H1 (cell line): ENCODE measurements around the gene SNRPA1. TPM values are rescaled to one million over a fixed set of nuclear protein-coding genes. Genes with fewer than 3 reads are reported as not detected.

Experiments used
- CTCF ChIA-PET: fragments of 300-600 bp; sonication (Branson Sonifier 250); formaldehyde crosslinking; loops from one replicate; lab custom pipeline; 2021; ENCODE audit not compliant: partially characterized antibody; lab: Charles Lee
- POLR2A ChIA-PET: fragments of 300-600 bp; sonication (Branson Sonifier 250); formaldehyde crosslinking; loops from one replicate; lab custom pipeline; 2021; ENCODE audit warnings: inconsistent platforms; ENCODE audit not compliant: partially characterized antibody; lab: Charles Lee
- DNase-seq, 2 experiments: peaks; one replicate each; pipeline versions ENCODE4 v3.0.0 to v3.0.0-alpha.2; 2010 to 2022; ENCODE audit warnings: low spot score in 2 of 2, low read depth in 1 of 2, mixed read lengths in 1 of 2
- FAIRE-seq: peaks from 2 replicates; lab custom pipeline; 2011; peaks lifted over from hg19 to GRCh38; lab: Jason Lieb, UNC
- H2AFZ ChIP-seq: 2 replicates; pipeline ENCODE4 v1.8.1; 2012; ENCODE audit warnings: low read length, inconsistent platforms
- H2AK5ac ChIP-seq: 2 replicates; pipeline ENCODE4 v1.6.1; 2013; ENCODE audit warnings: low read depth, low read length
- H2BK120ac ChIP-seq: replicated peaks from 2 replicates; pipeline ENCODE3; 2013; ENCODE audit warnings: low read depth, low read length, inconsistent platforms
- H2BK12ac ChIP-seq: 2 replicates; pipeline ENCODE4 v1.6.1; 2013; ENCODE audit warnings: low read depth, low read length
- H2BK15ac ChIP-seq: 2 replicates; pipeline ENCODE4 v1.6.1; 2013; ENCODE audit warnings: low read length
- H2BK20ac ChIP-seq: 2 replicates; pipeline ENCODE4 v1.6.1; 2013; ENCODE audit warnings: low read length
- H2BK5ac ChIP-seq: 2 replicates; pipeline ENCODE4 v1.6.1; 2013; ENCODE audit warnings: low read depth, low read length
- H3K14ac ChIP-seq: 2 replicates; pipeline ENCODE4 v1.6.1; 2013; ENCODE audit warnings: inconsistent platforms; ENCODE audit not compliant: insufficient read length
- H3K18ac ChIP-seq: 2 replicates; pipeline ENCODE4 v1.6.1; 2013; ENCODE audit warnings: low read length; ENCODE audit errors: extremely low read depth
- H3K23ac ChIP-seq: 2 replicates; pipeline ENCODE4 v1.6.1; 2013; ENCODE audit warnings: inconsistent platforms; ENCODE audit not compliant: insufficient read length
- H3K23me2 ChIP-seq: 2 replicates; pipeline ENCODE4 v1.6.1; 2013; ENCODE audit warnings: low read depth, low read length
- H3K27ac ChIP-seq: 2 replicates; pipeline ENCODE4 v1.6.1; 2011; ENCODE audit warnings: low read depth, low read length, inconsistent platforms
- H3K27me3 ChIP-seq, 4 experiments: replicated peaks in 1 of 4; 1 replicate in 1 of 4; 2 replicates in 3 of 4; pipeline versions ENCODE4 v1.6.1 to v1.8.1; 2011 to 2013; ENCODE audit warnings: low read length in 3 of 4, mild to moderate bottlenecking in 3 of 4, inconsistent platforms in 2 of 4, mixed read lengths in 2 of 4, moderate library complexity in 1 of 4; ENCODE audit not compliant: control insufficient read depth in 3 of 4, insufficient read depth in 3 of 4; ENCODE audit errors: extremely low read depth in 1 of 4
- H3K36me3 ChIP-seq, 4 experiments: 2 replicates each; pipeline versions ENCODE4 v1.6.1 to v1.8.1; 2011 to 2013; ENCODE audit warnings: mild to moderate bottlenecking in 4 of 4, low read length in 3 of 4, moderate library complexity in 2 of 4, control low read depth in 1 of 4, inconsistent platforms in 1 of 4; ENCODE audit not compliant: insufficient read depth in 4 of 4, control insufficient read depth in 2 of 4
- H3K4ac ChIP-seq: replicated peaks from 2 replicates; pipeline ENCODE3; 2013; ENCODE audit warnings: low read length, low read depth, mixed read lengths, inconsistent platforms; ENCODE audit not compliant: insufficient read length
- H3K4me1 ChIP-seq, 4 experiments: replicated peaks in 1 of 4; 1 replicate in 1 of 4; 2 replicates in 3 of 4; pipeline versions ENCODE4 v1.6.1 to v1.8.1; 2011 to 2013; ENCODE audit warnings: low read length in 3 of 4, inconsistent platforms in 2 of 4, mixed read lengths in 1 of 4; ENCODE audit not compliant: insufficient read depth in 4 of 4, control insufficient read depth in 3 of 4
- H3K4me2 ChIP-seq, 2 experiments: 2 replicates each; pipeline versions ENCODE4 v1.6.1 to v1.8.1; 2011 to 2013; ENCODE audit warnings: low read depth in 2 of 2, low read length in 2 of 2, control low read depth in 1 of 2, inconsistent platforms in 1 of 2, mild to moderate bottlenecking in 1 of 2; ENCODE audit not compliant: insufficient read depth in 1 of 2
- H3K4me3 ChIP-seq, 4 experiments: fragments of 200-600, 300-600 bp in 1 of 4; sonication (generic), shearing (Covaris generic), sonication (Bioruptor Twin) in 1 of 4; 2 replicates each; pipeline versions ENCODE4 v1.5.1 to v1.8.1; 2011 to 2016; ENCODE audit warnings: low read length in 4 of 4, low read depth in 3 of 4, control low read depth in 2 of 4, inconsistent platforms in 2 of 4, mild to moderate bottlenecking in 2 of 4, mixed read lengths in 1 of 4, moderate library complexity in 1 of 4; ENCODE audit not compliant: insufficient read depth in 2 of 4; ENCODE audit errors: extremely low read depth in 1 of 4
- H3K56ac ChIP-seq: replicated peaks from 2 replicates; pipeline ENCODE3; 2013; ENCODE audit warnings: low read depth, mild to moderate bottlenecking, mixed read lengths, low read length, inconsistent platforms; ENCODE audit not compliant: insufficient read length
- H3K79me1 ChIP-seq: 2 replicates; pipeline ENCODE4 v1.6.1; 2013; ENCODE audit warnings: low read depth, low read length, control low read depth
- H3K79me2 ChIP-seq, 2 experiments: 2 replicates each; pipeline versions ENCODE4 v1.6.1 to v1.8.1; 2012 to 2013; ENCODE audit warnings: low read length in 2 of 2, mild to moderate bottlenecking in 2 of 2, inconsistent platforms in 1 of 2; ENCODE audit not compliant: insufficient read depth in 2 of 2, control insufficient read depth in 1 of 2
- H3K9ac ChIP-seq, 4 experiments: replicated peaks in 1 of 4; 1 replicate in 1 of 4; 2 replicates in 3 of 4; pipeline versions ENCODE4 v1.6.1 to v1.8.1; 2011 to 2013; ENCODE audit warnings: low read depth in 3 of 4, low read length in 3 of 4, control low read depth in 2 of 4, mild to moderate bottlenecking in 2 of 4, moderate library complexity in 2 of 4, inconsistent platforms in 1 of 4; ENCODE audit errors: extremely low read depth in 1 of 4
- H3K9me3 ChIP-seq, 2 experiments: 2 replicates each; pipeline versions ENCODE4 v1.6.1 to v1.8.1; 2012 to 2013; ENCODE audit warnings: mild to moderate bottlenecking in 2 of 2, moderate library complexity in 2 of 2, control low read depth in 1 of 2, inconsistent platforms in 1 of 2, low read depth in 1 of 2, low read length in 1 of 2, mixed read lengths in 1 of 2; ENCODE audit not compliant: insufficient read depth in 2 of 2
- H4K20me1 ChIP-seq, 2 experiments: replicated peaks in 1 of 2; 2 replicates each; pipeline versions ENCODE3 to v1.8.1; 2011 to 2013; ENCODE audit warnings: inconsistent platforms in 2 of 2, low read length in 2 of 2, mild to moderate bottlenecking in 1 of 2; ENCODE audit not compliant: insufficient read depth in 2 of 2, control insufficient read depth in 1 of 2
- H4K5ac ChIP-seq: 2 replicates; pipeline ENCODE4 v1.6.1; 2013; ENCODE audit warnings: low read length, low read depth, mixed read lengths, inconsistent platforms; ENCODE audit not compliant: insufficient read length
- H4K8ac ChIP-seq: 2 replicates; pipeline ENCODE4 v1.8.0; 2013; ENCODE audit warnings: mild to moderate bottlenecking, moderate library complexity, low read length, inconsistent platforms; ENCODE audit not compliant: insufficient read depth; ENCODE audit errors: extremely low read depth
- H4K91ac ChIP-seq: replicated peaks from 2 replicates; pipeline ENCODE3; 2013; ENCODE audit warnings: low read length, mixed read lengths, inconsistent platforms; ENCODE audit not compliant: insufficient read length
- BCL11A ChIP-seq, 2 experiments: IDR thresholded peaks; one replicate each; pipeline ENCODE4 v1.6.1; 2011; ENCODE audit warnings: low read depth in 2 of 2, low read length in 2 of 2, mild to moderate bottlenecking in 2 of 2
- CBX8 ChIP-seq: fragments of 300-800, 300-1000 bp; sonication (generic); IDR thresholded peaks from 2 replicates; pipeline ENCODE4 v1.7.1; 2016; ENCODE audit warnings: low read depth, low read length, borderline replicate concordance
- CTBP2 ChIP-seq: IDR thresholded peaks from 2 replicates; pipeline ENCODE4 v1.7.0; 2011; ENCODE audit warnings: borderline replicate concordance, mild to moderate bottlenecking, moderate library complexity, mixed read lengths, low read length; ENCODE audit not compliant: insufficient read depth, insufficient read length
- FOSL1 ChIP-seq: IDR thresholded peaks from 2 replicates; pipeline ENCODE4 v1.6.1; 2011; ENCODE audit warnings: mild to moderate bottlenecking, low read depth, low read length, moderate library complexity; ENCODE audit not compliant: insufficient read depth
- KDM5A ChIP-seq: fragments of 200-600 bp; IDR thresholded peaks from 2 replicates; pipeline ENCODE4 v1.7.1; 2012; ENCODE audit warnings: mild to moderate bottlenecking, low read length, inconsistent platforms, mixed read lengths
- MAFK ChIP-seq: IDR thresholded peaks from 2 replicates; pipeline ENCODE4 v1.6.1; 2012; ENCODE audit warnings: low read depth, mild to moderate bottlenecking, improper control_type of control experiment, low read length
- NRF1 ChIP-seq: IDR thresholded peaks from 2 replicates; pipeline ENCODE4 v1.6.1; 2011; ENCODE audit warnings: mild to moderate bottlenecking, low read depth, low read length, improper control_type of control experiment
- POLR2A ChIP-seq, 2 experiments: IDR thresholded peaks; 1 replicate in 1 of 2; 2 replicates in 1 of 2; pipeline ENCODE4 v1.6.1; 2011; ENCODE audit warnings: low read depth in 2 of 2, low read length in 2 of 2, mild to moderate bottlenecking in 2 of 2; ENCODE audit errors: control extremely low read depth in 1 of 2
- RBBP5 ChIP-seq: IDR thresholded peaks from 2 replicates; pipeline ENCODE4 v1.7.1; 2012; ENCODE audit warnings: low read depth, mild to moderate bottlenecking, inconsistent platforms, low read length, moderate library complexity, borderline replicate concordance
- SAP30 ChIP-seq: fragments of 300-600 bp; sonication (generic); IDR thresholded peaks from 2 replicates; pipeline ENCODE4 v1.7.1; 2012; ENCODE audit warnings: low read length, moderate library complexity, mild to moderate bottlenecking, inconsistent platforms; ENCODE audit not compliant: insufficient read depth, insufficient replicate concordance
- SRF ChIP-seq: IDR thresholded peaks from 2 replicates; pipeline ENCODE4 v1.6.1; 2011; ENCODE audit warnings: mild to moderate bottlenecking, low read depth, low read length, moderate library complexity
- TCF12 ChIP-seq: IDR thresholded peaks from 2 replicates; pipeline ENCODE4 v1.6.1; 2011; ENCODE audit warnings: low read depth, mild to moderate bottlenecking, low read length
- WGBS, 2 experiments: shearing (Covaris generic) in 1 of 2; methylation state at CpG; one replicate each; pipeline versions ENCODE4 v1.1.6 to v1.1.7; 2013 to 2015; ENCODE audit warnings: low lambda C conversion rate in 2 of 2, mixed read lengths in 2 of 2, inconsistent platforms in 1 of 2, low coverage in 1 of 2, missing lambda C conversion rate in 1 of 2; ENCODE audit not compliant: insufficient replicate concordance in 2 of 2, insufficient coverage in 1 of 2, insufficient read length in 1 of 2; ENCODE audit errors: extremely low coverage in 1 of 2, missing lambda C conversion rate in 1 of 2; 5-methylcytosine and 5-hydroxymethylcytosine counted together
- polyA plus RNA-seq, 7 experiments: library from polyadenylated mRNA; depleted of rRNA in 3 of 7; stranded (reverse) in 5 of 7; unstranded in 2 of 7; fragments of >200 nt in 5 of 7; fragments of 200-250 nt in 2 of 7; gene quantifications; 1 replicate in 5 of 7; 2 replicates in 1 of 7; 4 replicates in 1 of 7; pipeline versions ENCODE4 v1.2.1 to v1.2.3, GENCODE V29; 2011 to 2013; ENCODE audit warnings: missing spikeins in 2 of 7, mixed read lengths in 2 of 7
- total RNA-seq: library from RNA; stranded (reverse); fragmentation: NEBNext Ultra II Directional; extraction: Animal tissue kit (Norgen Biotek cat#: 25700); gene quantifications from 2 replicates; pipeline ENCODE4 v1.2.1, GENCODE V29; 2021

Gene SNRPA1
- total and polyA plus RNA-seq, 2 of the 8 experiments (the other 6 are each of a cell fraction or from before 2014, with no cell fraction given) = 140 to 221 TPM

DNA sequence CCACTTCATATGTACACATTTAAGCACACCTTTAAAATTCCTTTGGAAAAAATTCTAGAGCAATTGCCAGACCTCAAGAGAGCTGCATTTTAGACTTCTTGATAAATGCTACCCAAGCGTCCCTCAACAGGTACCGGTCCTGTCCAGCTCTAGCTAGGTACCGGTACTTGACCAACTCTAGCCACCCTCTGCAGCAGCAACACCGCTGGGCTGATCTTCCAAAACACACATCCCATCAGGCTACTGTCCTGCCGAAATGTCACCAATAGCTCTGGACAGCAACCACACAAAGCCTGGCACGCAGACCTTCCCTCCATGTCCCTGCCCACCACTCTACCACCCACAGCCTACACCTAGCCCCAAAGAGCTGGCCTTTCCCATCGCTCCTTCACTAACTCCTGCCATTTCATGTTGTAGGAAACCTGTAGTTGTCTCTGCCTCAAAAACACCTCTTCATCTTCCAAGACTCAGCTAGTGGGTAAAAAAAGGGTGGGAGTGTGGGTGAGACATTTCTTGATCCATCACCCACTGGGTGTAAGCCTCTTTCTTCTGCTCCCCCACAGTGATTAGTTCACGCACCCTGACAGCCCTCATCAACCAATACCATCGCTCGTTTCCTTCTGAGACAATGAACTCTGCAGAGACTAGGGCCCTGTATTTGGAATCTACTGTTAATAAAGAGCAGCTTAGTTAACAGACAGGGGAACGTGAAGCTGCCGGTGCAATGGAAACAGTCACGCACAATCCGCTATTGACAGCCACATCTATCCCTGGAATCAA lies 50.0 kb downstream of the SNRPA1 start:
- no peak overlapping the region for H4K91ac ChIP-seq
- no peak overlapping the region for H3K27ac ChIP-seq
- H2BK12ac ChIP-seq = no peak overlapping the region
- H3K4ac ChIP-seq = no peak overlapping the region
- H2AK5ac ChIP-seq = no peak overlapping the region
- H2AFZ ChIP-seq = no peak overlapping the region
- FAIRE-seq (no peak), DNase-seq (no peak)
- H4K8ac ChIP-seq = no peak overlapping the region
- no peak overlapping the region for H3K23ac ChIP-seq
- ChIA-PET POLR2A (interaction anchor here (0.6 to 2.9 kb wide), 7 partner anchors 8 to 136 kb away, joined by 3 to 18 read pairs (median 3); partner anchors contain the start of gene CHSY1), CTCF (interaction anchor here (0.7 to 3.0 kb wide), 22 partner anchors 10 to 331 kb away, joined by 3 to 21 read pairs (median 4); no protein-coding TSS in a partner anchor)
- H3K4me2 ChIP-seq = peak overlapping the region in 1 of 2 experiments; percentile 18; a peak in 1 of 4 replicates
- peaks cover 7 to 27% (median 16%) of the 10 kb centered on the region in 4 experiments; a peak in 6 of 7 replicates for H3K4me1 ChIP-seq
- H3K79me1 ChIP-seq = peaks cover 20% of the 10 kb centered on the region
- H3K4me3 ChIP-seq = no peak overlapping the region
- no peak overlapping the region for H2BK20ac ChIP-seq
- no peak overlapping the region for H3K14ac ChIP-seq
- H4K5ac ChIP-seq = no peak overlapping the region
- WGBS, 2 experiments = 91% methylated on average over 14 of the region's 14 CpGs; no CpG with 5 or more reads in 1 of the 2 experiments
- no peak overlapping the region for H2BK120ac ChIP-seq
- H3K56ac ChIP-seq = no peak overlapping the region
- H3K79me2 ChIP-seq = peaks cover 56 to 100% of the 10 kb centered on the region in 2 experiments
- H3K18ac ChIP-seq = no peak overlapping the region
- H3K9me3 ChIP-seq = no peaks in the 10 kb centered on the region
- H4K20me1 ChIP-seq = peaks cover 38 to 44% of the 10 kb centered on the region in 2 experiments
- H3K27me3 ChIP-seq = no peaks in the 10 kb centered on the region
- no peak overlapping the region for H2BK15ac ChIP-seq
- peaks cover 0 to 3% (median under 1%) of the 10 kb centered on the region in 4 experiments; a peak in 1 of 8 replicates for H3K36me3 ChIP-seq
- H2BK5ac ChIP-seq = no peak overlapping the region
- peaks cover under 1% of the 10 kb centered on the region; the same call in 1 of the 2 replicates for H3K23me2 ChIP-seq
- no peak overlapping the region for H3K9ac ChIP-seq
- TF ChIP-seq BCL11A (IDR thresholded peaks at IDR 0.05; ENCODE audit: low read depth in 2 of 2, low read length in 2 of 2) = no peak
- TF ChIP-seq NRF1 = no peak
- TF ChIP-seq CBX8 = no peak
- no peak for TF ChIP-seq SRF
- no peak for TF ChIP-seq CTBP2
- no peak for TF ChIP-seq MAFK
- TF ChIP-seq TCF12 = no peak
- TF ChIP-seq SAP30 = no peak
- TF ChIP-seq RBBP5 = no peak
- no peak for TF ChIP-seq KDM5A
- no peak for TF ChIP-seq POLR2A (IDR thresholded peaks at IDR 0.05; ENCODE audit: control extremely low read depth in 1 of 2, low read depth in 2 of 2, low read length in 2 of 2)
- TF ChIP-seq FOSL1 = no peak
